Pulmonary artery endothelial cell (primary cell): ENCODE data around the gene CTIF. TPM values are rescaled to one million over a fixed set of nuclear protein-coding genes. Genes with fewer than 3 reads are reported as not detected.

Experiments used
- DNase-seq: peaks from one replicate; pipeline ENCODE4 v3.0.0-alpha.2; 2011; ENCODE audit warnings: low read depth, low spot score
- total RNA-seq: library from RNA; depleted of rRNA; stranded (reverse); fragments of >200 nt; gene quantifications from 2 replicates; pipeline ENCODE4 v1.2.3, GENCODE V29; 2014

CTIF gene
- total RNA-seq, 1 donor from 2014 or later = 15.2 TPM

GRCh38 chr18:48749768-48750167 is 210.9 kb downstream of the CTIF start:
- DNase-seq = no peak

- DNase-seq = no peak
Measured at GRCh38 chr18:48750485-48751175, 211.8 kb downstream of the CTIF start.

DNA sequence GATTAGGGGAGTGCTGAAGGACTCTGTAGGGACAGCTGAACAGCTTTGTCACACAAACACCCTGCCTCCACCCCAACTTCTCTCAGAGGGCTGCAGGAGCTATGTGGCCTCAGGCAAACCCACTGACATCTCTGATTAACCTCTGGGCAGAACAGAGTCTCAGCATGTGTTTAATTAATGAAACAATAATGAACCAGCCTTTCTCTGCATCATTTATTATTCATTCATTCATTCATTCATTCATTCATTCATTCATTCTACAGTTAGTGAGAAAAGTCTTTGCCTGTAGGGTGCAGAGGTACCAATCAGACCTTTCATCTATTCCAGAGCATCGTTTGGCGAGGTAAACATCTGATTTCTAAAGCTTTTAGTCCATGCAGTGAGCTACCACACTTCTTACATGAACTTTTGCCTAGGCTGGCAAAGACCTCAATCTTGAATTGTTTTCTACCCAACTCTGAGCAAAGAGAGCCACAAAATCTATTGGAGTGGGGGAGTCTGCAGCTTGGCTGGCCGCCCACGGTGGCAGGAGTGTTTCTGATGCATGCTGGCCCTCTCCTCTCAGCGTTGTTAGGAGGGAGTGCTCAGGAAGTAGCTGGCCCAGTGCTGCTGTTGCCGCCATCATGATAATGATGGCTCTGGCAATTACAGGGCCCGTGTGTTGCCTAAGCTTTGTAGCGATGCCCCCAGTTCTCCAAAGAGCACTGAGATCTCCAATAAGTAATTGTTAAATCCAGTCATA is 213.1 kb downstream of the CTIF start:
- no peak for DNase-seq

GRCh38 chr18:48752478-48752877 is 213.6 kb downstream of the CTIF start:
- DNase-seq = no peak

DNA sequence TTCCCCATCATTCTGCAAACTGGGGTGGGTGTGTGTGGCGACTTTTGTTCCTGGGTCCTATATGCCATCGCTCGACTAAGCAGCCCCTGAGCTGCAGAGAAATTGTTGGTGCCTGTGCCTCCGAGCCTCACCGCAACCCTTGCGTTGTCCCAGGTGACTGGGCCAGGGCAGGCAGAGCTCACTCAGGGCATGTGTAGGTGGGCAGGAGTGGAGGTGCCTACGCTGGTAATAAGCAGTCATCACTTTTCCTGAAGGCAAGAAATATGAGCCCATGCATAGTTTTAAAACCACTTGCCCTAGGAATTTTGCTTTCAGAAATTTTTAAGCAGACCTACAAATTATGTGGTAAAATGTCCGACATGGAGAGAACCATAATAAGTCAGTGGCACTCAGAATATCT is 214.1 kb downstream of the CTIF start:
- DNase-seq = no peak

GRCh38 chr18:48753691-48754090 is 214.9 kb downstream of the CTIF start:
- no peak for DNase-seq

DNA sequence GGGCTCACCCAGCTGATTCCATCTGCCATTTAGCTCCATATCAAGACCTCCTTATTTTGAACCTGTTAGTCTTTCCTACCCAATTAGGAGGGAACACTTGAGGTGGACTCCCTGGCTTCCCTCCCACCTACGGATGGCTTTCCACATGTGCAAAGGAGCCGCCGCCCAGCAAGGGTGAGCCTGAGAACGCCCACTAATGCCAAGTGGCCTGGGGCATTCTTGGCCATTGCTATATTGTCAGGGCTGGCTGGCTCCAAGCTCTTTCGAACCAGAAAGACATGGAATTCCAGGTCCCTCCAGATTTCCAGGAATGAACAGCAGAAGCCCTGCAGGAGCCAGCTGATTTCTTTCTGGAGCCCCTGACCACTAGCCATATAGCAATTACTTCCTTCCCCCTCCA is 215.7 kb downstream of the CTIF start:
- DNase-seq = no peak

DNA sequence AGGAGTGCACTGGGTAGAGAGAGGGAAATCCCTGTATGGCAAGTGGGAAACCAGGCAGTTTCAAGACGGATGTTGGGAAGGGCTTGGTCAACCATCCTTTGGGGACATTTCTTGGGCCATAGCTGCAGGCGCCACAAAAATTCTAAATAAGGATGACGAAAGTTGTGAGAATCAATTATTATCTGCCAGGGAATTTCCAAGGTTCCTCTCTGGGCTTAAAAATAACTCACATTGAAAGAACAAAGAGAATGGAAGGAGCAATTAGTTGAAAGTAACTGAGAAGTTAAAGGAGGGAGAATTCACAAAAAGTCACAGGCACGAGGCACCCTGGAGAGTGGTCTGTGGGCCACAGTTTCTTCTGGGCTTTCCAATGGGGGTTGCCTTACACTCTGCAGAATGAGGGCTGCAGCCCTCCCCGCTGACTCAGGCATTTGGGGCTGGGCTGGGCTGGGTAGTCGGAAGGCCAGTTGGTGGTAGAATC is 216.2 kb downstream of the CTIF start:
- DNase-seq = no peak

DNA sequence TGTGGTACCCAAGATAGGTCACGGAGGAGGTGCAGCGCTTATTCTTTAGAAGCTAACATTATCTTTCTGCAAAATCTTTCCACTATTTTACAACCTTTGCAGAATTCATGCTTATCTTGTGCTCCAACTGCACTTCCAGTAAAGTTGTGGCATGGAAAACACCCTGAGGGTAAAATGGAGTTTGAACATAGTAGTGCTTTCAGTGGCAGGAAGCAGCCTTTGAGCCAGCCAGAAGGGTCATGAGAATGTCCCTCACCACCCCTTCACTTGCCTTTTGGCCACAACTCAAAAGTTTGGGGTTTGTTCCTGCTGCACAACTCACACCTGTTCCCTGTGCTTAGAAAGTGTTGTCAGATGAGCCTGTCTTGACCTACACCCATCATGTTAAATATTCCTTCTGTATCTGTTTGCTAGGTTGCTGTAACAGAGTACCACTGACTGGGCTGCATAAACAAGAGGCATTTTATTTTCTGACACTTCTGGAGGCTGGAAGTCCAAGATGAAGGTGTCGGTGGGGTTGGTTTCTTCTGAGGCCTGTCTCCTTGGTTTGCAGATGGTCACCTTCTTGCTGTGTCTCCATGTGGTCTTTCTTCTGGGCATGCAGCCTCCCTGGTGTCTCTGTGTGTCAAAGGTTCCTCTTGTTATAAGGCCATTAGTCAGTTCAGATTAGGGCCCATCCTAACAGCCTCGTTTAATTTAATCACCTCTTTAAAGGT is 217.8 kb downstream of the CTIF start:
- DNase-seq = no peak

DNA sequence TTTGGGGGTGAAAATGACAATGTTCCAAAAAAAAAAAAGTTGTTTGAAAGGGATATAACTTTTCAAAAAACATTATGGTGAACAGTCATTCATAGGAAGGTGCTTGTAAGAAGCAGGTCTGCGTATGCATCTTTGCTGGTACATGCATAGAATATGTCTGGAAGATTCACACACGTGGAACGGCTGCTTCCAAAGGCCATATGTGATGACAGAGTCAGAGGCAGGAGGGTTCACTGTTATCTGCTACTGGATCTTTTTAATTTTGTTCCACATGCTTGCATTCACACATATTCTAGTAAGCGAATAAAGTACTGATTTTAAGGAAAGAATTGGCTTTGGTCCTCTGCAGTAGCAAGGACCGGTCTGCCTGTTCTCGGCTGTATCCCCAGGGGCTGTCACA is 218.5 kb downstream of the CTIF start:
- no peak for DNase-seq

GRCh38 chr18:48757906-48758305 is 219.1 kb downstream of the CTIF start:
- DNase-seq = no peak

DNA sequence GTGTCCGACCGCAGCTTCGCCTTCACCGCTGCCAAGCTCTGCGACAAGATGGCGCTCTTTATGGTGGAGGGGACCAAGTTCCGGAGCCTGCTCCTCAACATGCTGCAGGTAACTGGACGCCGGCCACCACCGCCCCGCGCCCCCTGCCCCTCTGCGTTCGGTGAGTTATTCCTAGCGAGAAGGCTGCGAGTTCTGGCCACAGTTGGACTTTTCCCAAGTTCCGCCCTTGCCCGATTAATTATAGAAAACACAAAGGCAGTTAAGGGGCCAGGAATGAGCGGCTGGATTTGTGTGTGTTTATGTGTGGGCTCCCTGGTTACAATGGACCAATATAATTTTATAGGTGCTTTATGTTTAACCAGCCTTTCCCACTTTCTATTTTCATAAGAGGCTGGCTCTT is 222.8 kb downstream of the CTIF start:
- no peak for DNase-seq

DNA sequence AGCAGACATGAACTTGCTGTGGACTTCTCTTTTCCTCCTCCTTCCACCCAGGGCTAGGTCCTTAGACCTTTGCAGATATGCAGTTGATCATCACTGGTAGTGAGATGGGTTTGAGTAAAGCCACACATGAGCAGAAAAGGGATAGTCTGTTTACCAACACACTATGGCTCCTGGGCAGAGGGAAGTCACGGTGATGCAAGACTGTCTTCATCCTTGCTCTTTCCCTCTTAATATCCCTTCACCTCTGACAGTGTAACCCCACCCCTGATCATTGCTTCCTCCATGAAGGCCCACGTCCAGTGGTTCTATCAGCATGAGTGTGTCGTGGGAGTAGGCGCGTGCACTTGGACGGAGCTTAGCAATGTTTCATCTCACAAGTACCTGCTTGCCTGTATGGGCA is 223.2 kb downstream of the CTIF start:
- DNase-seq = no peak

DNA sequence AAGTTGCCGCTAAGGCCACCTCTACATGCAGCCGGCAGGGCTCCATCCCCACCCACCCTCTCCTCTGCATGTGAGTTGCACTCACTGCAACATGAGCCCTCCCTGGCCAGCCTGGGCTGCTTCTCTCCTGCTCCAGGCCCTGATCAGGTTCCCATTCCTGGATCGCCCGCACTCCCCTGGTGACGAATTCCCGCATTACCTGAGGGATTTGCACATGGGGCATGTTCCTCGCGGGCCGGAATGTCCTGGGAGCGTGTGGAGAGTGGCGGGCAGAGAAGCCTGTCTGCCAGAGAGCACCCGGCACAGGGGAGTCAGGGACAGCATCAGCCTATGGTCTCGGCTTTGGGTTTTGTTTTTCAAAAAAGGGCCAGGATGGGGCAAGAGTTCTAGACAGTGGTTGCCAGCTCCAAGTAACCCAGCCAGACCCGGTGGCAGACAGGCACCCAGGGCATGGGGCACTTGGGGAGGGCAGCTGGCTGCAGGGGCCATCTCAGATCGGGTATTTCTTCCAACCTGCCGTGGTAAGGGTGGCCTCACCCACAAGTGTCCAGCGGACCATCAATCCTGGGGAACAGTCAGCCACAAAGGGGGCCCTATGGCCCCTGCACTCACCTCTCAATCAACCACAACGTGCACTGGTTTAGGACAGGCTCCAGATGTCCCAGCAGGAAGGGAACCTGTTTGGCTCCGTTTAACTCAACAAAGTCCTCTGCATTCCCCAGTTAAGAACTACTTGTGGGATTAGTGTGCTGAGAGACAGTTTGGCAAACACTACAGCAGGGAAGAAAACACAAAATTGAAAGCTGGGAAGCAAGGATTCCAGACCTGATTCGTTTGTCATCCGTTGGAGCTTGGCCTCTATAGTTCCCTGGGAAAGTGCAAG is 224.2 kb downstream of the CTIF start:
- DNase-seq = no peak

GRCh38 chr18:48763719-48764100 is 224.9 kb downstream of the CTIF start:
- no peak for DNase-seq

DNA sequence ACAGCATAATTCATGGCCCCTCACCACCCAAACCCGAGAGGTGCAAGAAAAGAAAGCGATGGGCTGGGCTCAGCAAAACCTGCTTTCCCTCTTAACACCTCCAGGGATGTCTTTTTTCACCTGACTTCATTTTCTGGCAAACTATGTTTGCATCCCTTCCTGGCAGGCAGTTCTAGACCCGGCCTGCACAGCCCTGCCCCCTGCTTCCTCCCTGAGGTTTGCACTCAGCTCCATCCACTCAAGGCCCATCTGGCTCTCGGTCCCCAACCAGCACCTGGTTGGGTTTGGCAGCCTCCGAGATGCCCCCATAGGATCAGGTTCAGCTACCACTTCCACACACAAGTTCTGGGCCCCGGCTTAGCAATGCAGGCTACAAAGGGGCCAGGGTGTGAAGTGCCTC is 226.2 kb downstream of the CTIF start:
- DNase-seq = no peak

- no peak for DNase-seq
Measured at GRCh38 chr18:48766026-48766425, 227.2 kb downstream of the CTIF start.

DNA sequence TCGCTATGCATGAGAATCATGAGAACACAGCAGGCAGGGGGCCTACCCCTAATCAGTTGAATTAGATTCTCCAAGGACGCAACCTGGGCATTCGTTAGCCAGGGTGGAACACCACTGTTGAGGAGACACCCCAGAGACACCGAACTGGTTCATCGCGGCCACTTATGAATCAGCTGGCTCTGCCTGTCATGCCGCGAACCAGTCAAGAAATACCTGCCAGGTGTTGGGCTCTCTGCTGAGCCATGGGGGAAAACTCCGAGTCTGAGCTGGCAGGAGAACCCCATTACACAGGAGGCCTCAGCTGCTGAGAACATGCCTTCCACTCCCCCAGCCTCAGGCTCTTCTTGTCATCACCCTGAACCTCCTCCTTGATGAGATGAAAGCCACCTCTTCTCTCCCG is 227.7 kb downstream of the CTIF start:
- DNase-seq = no peak

DNA sequence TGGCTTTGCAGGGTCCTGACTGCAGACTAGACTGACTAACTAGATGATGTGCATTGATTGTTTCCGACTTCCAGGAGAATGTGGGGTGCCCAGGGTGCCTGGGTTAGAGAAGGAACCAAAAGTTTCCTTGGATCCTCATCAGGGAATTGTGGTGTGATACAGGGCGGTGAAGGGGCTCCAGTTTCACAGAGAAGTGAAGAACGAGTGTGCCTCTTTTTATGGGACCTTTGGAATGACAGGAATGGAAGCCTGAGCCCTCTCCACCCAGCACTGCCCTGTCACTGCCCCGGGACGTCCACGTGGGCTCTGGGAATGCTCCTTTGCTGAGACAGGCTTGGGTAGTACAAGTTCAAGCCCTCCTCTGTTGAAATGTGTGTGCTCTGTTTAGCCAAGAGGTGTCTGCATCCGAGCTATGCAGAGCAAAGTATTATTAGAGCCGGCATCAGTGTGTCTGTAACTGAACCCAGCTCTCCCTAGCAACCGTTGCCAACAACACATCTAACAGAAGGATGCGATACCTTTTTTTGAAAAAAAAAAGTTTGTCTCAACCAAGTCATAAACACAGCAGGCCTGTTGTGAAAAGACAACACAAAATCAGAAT is 228.4 kb downstream of the CTIF start:
- no peak for DNase-seq

DNA sequence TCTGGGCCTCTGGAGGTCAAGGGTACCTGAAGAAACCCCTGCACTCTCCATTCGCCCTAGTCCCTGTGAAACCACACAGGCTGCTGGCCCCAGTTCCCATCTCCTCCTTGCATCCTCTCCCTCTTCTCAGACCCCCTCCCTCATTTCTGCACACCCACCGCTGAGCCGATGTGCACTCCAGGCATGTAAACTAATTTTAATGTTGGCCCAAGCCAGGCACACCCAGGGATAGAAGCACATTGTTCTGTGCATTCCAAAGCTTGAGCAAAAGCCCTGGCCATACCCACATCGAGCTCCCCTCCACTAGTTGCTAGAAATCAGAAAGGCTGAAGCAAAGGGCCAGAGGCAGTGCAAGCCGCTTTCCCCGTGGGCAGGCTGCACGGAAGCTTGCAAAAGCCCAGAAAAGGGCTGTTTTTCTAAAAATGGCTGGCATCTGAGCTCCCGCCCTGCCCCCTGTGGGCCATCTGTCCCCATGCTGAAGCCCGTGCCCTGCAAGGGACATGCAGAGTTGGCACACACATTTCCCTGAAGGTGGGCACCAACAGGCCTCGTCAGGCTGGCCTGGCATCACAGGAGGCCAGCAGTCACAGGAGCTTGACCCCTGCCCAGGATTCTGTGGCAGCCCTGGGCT is 230.3 kb downstream of the CTIF start:
- no peak for DNase-seq

DNA sequence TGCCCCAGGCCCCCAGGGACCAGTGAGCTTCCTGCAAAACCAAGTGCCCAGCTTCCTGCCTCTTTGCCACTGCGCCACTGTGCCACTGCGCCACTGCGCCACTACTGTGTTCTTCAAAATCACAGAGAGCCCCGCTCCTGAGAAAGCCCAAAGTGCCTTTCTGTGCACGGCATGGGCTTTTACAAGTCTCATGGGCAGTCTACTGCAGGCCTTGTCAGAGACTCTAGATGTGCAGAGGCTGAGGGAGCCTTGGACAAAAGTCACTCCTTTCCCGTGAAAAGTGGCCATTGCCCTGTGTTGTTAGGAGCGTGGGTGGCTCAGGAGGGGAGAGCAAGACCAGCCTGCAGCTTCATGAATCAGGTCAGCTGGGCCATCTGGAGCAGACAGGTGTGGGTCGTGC is 231.4 kb downstream of the CTIF start:
- no peak for DNase-seq
